ENCODE measurements around the gene KRTAP2-4.
"Not testable (repeated sequence)": the region's sequence is repeated elsewhere in the genome, so short reads cannot be mapped to it uniquely, and the experiment has no call there.

Gene KRTAP2-4

GRCh38 chr17:41037853-41038350 is 27.8 kb downstream of the KRTAP2-4 start:
- no peak for DNase-seq (ENCODE audit: low read depth in 2 of 2)

DNA sequence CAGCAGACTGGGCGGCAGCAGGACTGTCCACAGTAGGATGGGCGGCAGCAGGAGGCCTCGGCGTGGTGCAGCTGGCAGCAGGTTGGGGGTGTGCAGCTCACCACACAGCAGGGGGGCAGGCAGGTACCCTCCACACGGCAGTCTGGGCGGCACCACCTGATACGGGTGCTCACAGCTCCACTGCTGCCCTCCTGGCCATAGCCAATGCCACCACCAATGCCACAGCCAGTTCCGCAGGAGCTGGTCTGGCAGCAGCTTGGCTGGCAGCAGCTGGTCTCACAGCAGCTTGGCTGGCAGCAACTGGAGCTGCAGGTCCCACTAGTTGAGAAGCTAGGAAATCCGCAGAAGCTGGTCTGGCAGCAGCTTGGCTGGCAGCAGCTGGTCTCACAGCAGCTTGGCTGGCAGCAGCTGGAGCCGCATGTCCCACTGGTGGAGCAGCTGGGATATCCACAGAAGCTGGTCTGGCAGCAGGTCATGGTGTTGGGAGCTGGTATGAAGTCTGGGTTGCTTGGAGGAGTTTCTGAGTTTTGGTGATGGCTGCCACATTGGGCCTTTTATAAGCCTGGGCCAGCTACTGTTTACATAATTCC is 31.2 kb downstream of the KRTAP2-4 start, which contains the start of gene KRTAP1-3:
Gene KRTAP1-3, minus strand, starts transcription at position 529 of the 590 bp plus-strand sequence. Its CDS starts 53 bp downstream, at position 476.
- not testable (repeated sequence) for DNase-seq (ENCODE audit: low read depth in 2 of 2)

- DNase-seq (ENCODE audit: low read depth in 2 of 2), result no peak
These were observed 35.9 kb downstream of the KRTAP2-4 start, which contains the start of gene KRTAP1-4 for GRCh38 chr17:41029633-41030245. Gene KRTAP1-4 (minus strand): TSS chr17:41030195. CDS start chr17:41030078, 117 bp downstream.

DNA sequence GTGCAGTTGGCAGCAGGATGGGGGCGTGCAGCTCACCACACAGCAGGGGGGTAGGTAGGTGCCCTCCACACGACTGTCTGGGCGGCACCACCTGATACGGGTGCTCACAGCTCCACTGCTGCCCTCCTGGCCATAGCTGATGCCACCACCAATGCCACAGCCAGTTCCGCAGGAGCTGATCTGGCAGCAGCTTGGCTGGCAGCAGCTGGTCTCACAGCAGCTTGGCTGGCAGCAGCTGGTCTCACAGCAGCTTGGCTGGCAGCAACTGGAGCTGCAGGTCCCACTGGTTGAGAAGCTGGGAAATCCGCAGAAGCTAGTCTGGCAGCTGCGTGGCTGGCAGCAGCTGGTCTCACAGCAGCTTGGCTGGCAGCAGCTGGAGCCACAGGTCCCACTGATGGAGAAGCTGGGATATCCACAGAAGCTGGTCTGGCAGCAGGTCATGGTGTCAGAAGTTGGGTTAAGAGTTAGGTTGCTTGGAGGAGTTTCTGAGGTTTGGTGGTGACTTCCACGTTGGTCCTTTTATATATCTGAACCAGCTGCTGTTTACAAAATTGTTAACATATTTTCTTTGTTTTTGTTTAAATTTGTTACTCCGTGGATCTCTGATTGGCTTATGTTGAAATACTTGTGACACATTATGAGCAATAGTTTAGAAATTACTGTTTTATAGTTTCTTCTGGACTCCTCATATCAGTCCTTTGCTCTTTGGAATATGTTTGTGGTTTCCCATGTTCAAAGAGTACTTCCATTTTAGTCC is 38.8 kb downstream of the KRTAP2-4 start, which contains the start of gene KRTAP1-5:
Gene KRTAP1-5, minus strand, starts transcription at position 494 of the 757 bp plus-strand sequence. Its CDS starts 53 bp downstream, at position 441.
- DNase-seq (ENCODE audit: low read depth in 2 of 2), result no peak

- no peak for DNase-seq (ENCODE audit: low read depth in 2 of 2)
These were observed 41.0 kb downstream of the KRTAP2-4 start for GRCh38 chr17:41024697-41025096.

- no peak for DNase-seq (ENCODE audit: low read depth in 2 of 2)
These were observed 45.3 kb downstream of the KRTAP2-4 start for GRCh38 chr17:41020336-41020735.

DNA sequence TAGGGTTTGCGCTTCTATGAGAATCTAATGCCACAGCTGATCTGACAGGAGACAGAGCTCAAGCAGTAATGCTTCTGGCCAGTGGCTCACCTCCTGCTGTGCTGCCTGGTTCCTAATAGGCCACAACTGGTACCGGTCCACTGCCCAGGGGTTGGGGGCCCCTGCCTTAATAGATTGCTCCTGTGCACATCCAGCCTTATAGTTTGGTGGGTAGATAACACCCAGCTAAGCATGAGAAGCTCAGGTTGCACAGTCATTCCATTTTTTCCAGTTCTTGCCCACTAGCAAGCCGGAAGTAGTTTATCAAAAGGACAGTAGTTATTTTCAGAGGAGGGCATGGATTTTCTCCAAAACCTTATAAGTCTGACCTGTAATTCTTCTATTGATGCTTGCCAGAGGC is 46.3 kb downstream of the KRTAP2-4 start:
- DNase-seq (ENCODE audit: low read depth in 2 of 2), result no peak

DNA sequence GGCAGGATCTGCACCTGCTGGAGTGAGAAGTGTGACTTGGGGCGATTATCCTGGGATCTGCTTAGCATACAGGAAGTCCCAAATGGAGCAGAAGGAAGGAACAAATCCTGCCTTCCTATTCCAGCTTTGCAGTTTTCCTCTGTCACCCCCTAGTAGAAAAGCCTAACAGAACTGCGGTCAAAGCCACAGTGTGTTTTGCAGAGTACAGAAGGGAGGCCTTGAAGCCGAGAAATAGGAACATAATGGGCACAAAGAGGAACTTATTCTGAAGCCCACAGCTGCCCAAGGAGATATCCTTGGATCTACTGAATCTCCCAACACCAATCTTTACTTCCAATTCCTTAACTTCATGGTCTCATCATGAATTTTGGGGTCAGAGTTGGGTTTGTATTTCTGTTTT is 47.1 kb downstream of the KRTAP2-4 start:
- no peak for DNase-seq (ENCODE audit: low read depth in 2 of 2)

GRCh38 chr17:41016578-41017215 is 49.0 kb downstream of the KRTAP2-4 start:
- no peak for DNase-seq (ENCODE audit: low read depth in 2 of 2)

GRCh38 chr17:41015454-41015853 is 50.2 kb downstream of the KRTAP2-4 start:
- DNase-seq (ENCODE audit: low read depth in 2 of 2), result no peak
